Activated CD4-positive, CD25-positive, alpha-beta regulatory T cell treated with anti-CD3 and anti-CD28 coated beads, Interleukin-2, amount 50 U/mL, for 16 hours (primary cell): ENCODE data around the gene EPHA8.

Experiments
- DNase-seq: peaks from one replicate; pipeline ENCODE4 v3.0.0-alpha.2; 2020; ENCODE audit warnings: low read depth, low spot score

EPHA8 gene

GRCh38 chr1:22536506-22536905 is 26.8 kb upstream of the EPHA8 start:
- no peak for DNase-seq

- DNase-seq = no peak
Observed at GRCh38 chr1:22537441-22538139, 25.7 kb upstream of the EPHA8 start.

GRCh38 chr1:22539510-22540118 is 23.7 kb upstream of the EPHA8 start:
- no peak for DNase-seq

- DNase-seq = no peak
Observed at GRCh38 chr1:22540337-22540736, 23.0 kb upstream of the EPHA8 start.

GRCh38 chr1:22542886-22543285 is 20.4 kb upstream of the EPHA8 start:
- no peak for DNase-seq

- DNase-seq = no peak
Observed at GRCh38 chr1:22543679-22544078, 19.6 kb upstream of the EPHA8 start.

GRCh38 chr1:22544606-22545005 is 18.7 kb upstream of the EPHA8 start:
- DNase-seq = no peak

- no peak for DNase-seq
Observed at GRCh38 chr1:22545141-22545540, 18.1 kb upstream of the EPHA8 start.

GRCh38 chr1:22547186-22547817 is 16.0 kb upstream of the EPHA8 start:
- DNase-seq = no peak

- no peak for DNase-seq
Observed at GRCh38 chr1:22547818-22548462, 15.3 kb upstream of the EPHA8 start.

GRCh38 chr1:22550021-22550420 is 13.3 kb upstream of the EPHA8 start:
- DNase-seq = no peak

- DNase-seq = no peak
Observed at GRCh38 chr1:22551591-22551990, 11.7 kb upstream of the EPHA8 start.

- no peak for DNase-seq
Observed at GRCh38 chr1:22552021-22552420, 11.3 kb upstream of the EPHA8 start.

- no peak for DNase-seq
Observed at GRCh38 chr1:22553104-22553880, 10.0 kb upstream of the EPHA8 start.

GRCh38 chr1:22553991-22554522 is 9.2 kb upstream of the EPHA8 start:
- DNase-seq = no peak

GRCh38 chr1:22555371-22555656 is 8.0 kb upstream of the EPHA8 start:
- DNase-seq = no peak

GRCh38 chr1:22556391-22557104 is 6.7 kb upstream of the EPHA8 start:
- DNase-seq = no peak

- DNase-seq = no peak
Observed at GRCh38 chr1:22557341-22557950, 5.8 kb upstream of the EPHA8 start.

GRCh38 chr1:22563671-22564602 is 648 bp downstream of the EPHA8 start:
- no peak for DNase-seq

GRCh38 chr1:22566161-22566560 is 2.9 kb downstream of the EPHA8 start:
- DNase-seq = no peak
